NT2/D1 (cell line): ENCODE measurements around the gene TMSB10.

Experiments
- YY1 ChIP-seq: IDR thresholded peaks from 2 replicates; pipeline ENCODE4 v1.6.1; 2011; ENCODE audit not compliant: insufficient read length, insufficient read depth
- ZNF274 ChIP-seq: IDR thresholded peaks from 2 replicates; pipeline ENCODE4 v1.6.1; 2011; ENCODE audit warnings: mild to moderate bottlenecking, low read depth, low read length

- no peak for TF ChIP-seq ZNF274
- TF ChIP-seq YY1 = no peak
Observed at GRCh38 chr2:84876369-84876768, 29.1 kb upstream of the TMSB10 start.
